ENCODE measurements around the gene NBDY.

NBDY gene

GRCh38 chrX:56787734-56788152 is 58.7 kb downstream of the NBDY start:
- DNase-seq (ENCODE audit: extremely low read depth, low read depth) = no peak
- TF ChIP-seq CTCF (IDR thresholded peaks at IDR 0.05; ENCODE audit: low read depth, low read length) = no peak

GRCh38 chrX:56788229-56788628 is 59.2 kb downstream of the NBDY start:
- no peak; the same call in 1 of the 2 replicates for TF ChIP-seq CTCF (IDR thresholded peaks at IDR 0.05; ENCODE audit: low read depth, low read length)
- no peak for DNase-seq (ENCODE audit: extremely low read depth, low read depth)

GRCh38 chrX:56788717-56789122 is 59.7 kb downstream of the NBDY start:
- no peak for TF ChIP-seq CTCF (IDR thresholded peaks at IDR 0.05; ENCODE audit: low read depth, low read length)
- no peak for DNase-seq (ENCODE audit: extremely low read depth, low read depth)

GRCh38 chrX:56789518-56790070 is 60.6 kb downstream of the NBDY start:
- no peak for TF ChIP-seq CTCF (IDR thresholded peaks at IDR 0.05; ENCODE audit: low read depth, low read length)
- no peak for DNase-seq (ENCODE audit: extremely low read depth, low read depth)

GRCh38 chrX:56790778-56791177 is 61.7 kb downstream of the NBDY start:
- TF ChIP-seq CTCF (IDR thresholded peaks at IDR 0.05; ENCODE audit: low read depth, low read length) = no peak
- DNase-seq (ENCODE audit: extremely low read depth, low read depth) = no peak

- no peak for DNase-seq (ENCODE audit: extremely low read depth, low read depth)
- no peak for TF ChIP-seq CTCF (IDR thresholded peaks at IDR 0.05; ENCODE audit: low read depth, low read length)
These were observed 62.4 kb downstream of the NBDY start for GRCh38 chrX:56791456-56791855.

DNA sequence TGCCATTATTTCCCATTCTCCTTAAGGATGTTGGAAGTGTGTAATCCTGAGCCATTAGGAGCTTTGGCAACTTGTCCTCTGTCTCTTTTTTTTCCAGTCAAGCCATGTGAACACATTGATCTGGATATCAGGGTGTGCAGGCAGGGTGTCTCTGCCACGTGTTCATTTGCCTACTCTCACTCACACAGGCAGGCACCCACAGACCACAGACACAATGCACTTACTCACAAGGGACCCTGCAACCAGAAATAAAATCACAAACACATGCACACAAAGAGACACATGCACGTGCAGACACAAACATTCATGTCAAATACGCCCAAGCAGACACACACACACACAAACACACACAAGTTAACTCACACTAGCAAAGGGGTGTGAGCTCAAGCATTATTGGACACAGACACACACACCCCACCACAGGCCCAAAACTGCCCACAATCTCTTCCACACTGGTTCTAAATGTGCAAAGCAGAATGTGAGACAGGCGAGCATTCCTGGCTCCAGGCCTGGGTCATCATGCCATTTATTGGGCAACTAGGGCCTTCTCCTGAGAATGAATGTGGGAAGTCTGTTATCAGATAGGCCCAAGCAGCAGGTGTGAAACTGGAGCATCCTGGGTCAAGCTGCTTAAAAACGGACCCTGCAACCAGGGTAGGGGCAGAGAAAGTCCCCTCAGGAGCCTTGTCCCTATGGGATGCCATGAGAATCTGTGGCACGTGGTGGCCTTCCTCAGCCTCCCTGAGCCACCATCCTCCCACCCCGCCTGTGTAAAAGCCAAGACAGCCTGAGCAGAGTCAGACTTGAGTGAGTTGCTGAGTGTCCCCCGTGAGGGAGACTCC is 63.4 kb downstream of the NBDY start:
- TF ChIP-seq CTCF (IDR thresholded peaks at IDR 0.05; ENCODE audit: low read depth, low read length) = no peak
- no peak for DNase-seq (ENCODE audit: extremely low read depth, low read depth)

Measured in AG09319 (cell line).